ENCODE measurements around the gene TRERF1.
"Not testable (repeated sequence)": the region's sequence is repeated elsewhere in the genome, so short reads cannot be mapped to it uniquely, and the experiment has no call there.

- TF ChIP-seq CTCF (IDR thresholded peaks at IDR 0.05; ENCODE audit: low read length); EZH2 (IDR thresholded peaks at IDR 0.05; ENCODE audit: borderline replicate concordance, low read length): not testable (repeated sequence)
These were observed 244.2 kb downstream of the TRERF1 start for GRCh38 chr6:42207559-42207958.

Data from OCI-LY1 (cell line).